Keratinocyte (primary cell): Measurements from ENCODE around the gene AGPAT2.

Experiments used
- EZH2 ChIP-seq: IDR thresholded peaks from one replicate; pipeline ENCODE4 v1.6.1; 2012; ENCODE audit warnings: inconsistent platforms, mild to moderate bottlenecking, low read length, moderate library complexity
- TF ChIP-seq, protein P1 (sequence below), 3 experiments: IDR thresholded peaks in 1 of 3; conservative IDR thresholded peaks in 1 of 3; optimal IDR thresholded peaks in 1 of 3; 2 replicates in 2 of 3; 3 replicates in 1 of 3; pipeline versions ENCODE3 to v1.5.1; 2011; ENCODE audit warnings: low read length in 3 of 3, mild to moderate bottlenecking in 3 of 3, moderate library complexity in 2 of 3, control low read depth in 1 of 3, inconsistent platforms in 1 of 3; ENCODE audit not compliant: insufficient read depth in 2 of 3; ENCODE audit errors: extremely low read depth in 1 of 3

DNA sequence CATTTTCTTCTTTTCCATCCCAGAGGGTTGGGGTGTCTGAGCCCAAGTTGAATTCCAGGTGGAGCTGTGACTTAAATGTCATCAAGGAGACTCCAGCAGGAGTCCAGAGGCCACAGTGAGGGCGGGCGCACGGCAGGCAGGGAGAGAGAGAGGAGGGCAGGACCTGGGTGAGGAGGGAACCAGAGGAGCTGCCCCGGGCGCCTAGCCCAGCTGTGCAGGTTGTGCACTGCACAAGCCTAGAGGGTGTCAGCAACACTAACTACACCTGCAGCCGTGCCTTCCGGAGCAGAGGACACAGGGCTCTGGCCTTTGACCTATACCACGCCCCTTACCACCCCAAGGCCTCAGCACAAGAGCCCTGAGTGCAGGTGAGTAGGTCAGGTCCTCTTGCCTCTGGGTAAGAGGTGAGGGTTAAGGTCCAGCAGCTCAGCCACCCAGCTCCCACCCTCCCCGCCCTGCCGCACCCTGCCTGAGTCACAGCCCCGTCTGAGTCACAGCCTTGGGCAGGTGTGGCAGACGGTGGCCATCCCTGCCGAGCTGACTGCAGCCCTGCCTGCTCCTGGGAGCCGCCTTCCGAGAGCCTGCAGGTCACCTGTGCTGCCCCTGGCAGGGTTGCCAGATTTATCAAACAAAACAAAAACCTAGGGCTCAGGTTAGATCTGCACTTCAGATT, 6.4 kb upstream of the AGPAT2 start:
- no peak for TF ChIP-seq EZH2
- TF ChIP-seq, protein P1, sequence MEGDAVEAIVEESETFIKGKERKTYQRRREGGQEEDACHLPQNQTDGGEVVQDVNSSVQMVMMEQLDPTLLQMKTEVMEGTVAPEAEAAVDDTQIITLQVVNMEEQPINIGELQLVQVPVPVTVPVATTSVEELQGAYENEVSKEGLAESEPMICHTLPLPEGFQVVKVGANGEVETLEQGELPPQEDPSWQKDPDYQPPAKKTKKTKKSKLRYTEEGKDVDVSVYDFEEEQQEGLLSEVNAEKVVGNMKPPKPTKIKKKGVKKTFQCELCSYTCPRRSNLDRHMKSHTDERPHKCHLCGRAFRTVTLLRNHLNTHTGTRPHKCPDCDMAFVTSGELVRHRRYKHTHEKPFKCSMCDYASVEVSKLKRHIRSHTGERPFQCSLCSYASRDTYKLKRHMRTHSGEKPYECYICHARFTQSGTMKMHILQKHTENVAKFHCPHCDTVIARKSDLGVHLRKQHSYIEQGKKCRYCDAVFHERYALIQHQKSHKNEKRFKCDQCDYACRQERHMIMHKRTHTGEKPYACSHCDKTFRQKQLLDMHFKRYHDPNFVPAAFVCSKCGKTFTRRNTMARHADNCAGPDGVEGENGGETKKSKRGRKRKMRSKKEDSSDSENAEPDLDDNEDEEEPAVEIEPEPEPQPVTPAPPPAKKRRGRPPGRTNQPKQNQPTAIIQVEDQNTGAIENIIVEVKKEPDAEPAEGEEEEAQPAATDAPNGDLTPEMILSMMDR (optimal IDR thresholded peaks at IDR 0.05 in 1 of 3, IDR thresholded peaks at IDR 0.05 in 1 of 3, conservative IDR thresholded peaks at IDR 0.05 in 1 of 3; ENCODE audit: extremely low read depth in 1 of 3, insufficient read depth in 2 of 3, low read length in 3 of 3): no peak
